Stomach (tissue), 4 donors: ENCODE measurements around the gene MEIOSIN.

ENCODE experiments used
- POLR2A ChIP-seq, 4 donors: fragments of 450-650 bp; IDR thresholded peaks; one replicate each; pipeline ENCODE4 v1.6.1; 2016; ENCODE audit warnings: antibody characterized with exemption in 4 of 4, control low read depth in 2 of 4, mild to moderate bottlenecking in 1 of 4, moderate library complexity in 1 of 4
- POLR2AphosphoS5 ChIP-seq, 3 donors: sonication (generic); formaldehyde crosslinking; IDR thresholded peaks; one replicate each; pipeline ENCODE4 v1.6.1; 2016; ENCODE audit warnings: antibody characterized with exemption in 3 of 3
- TF ChIP-seq, protein P1 (sequence below), 7 experiments: fragments of 450-650 bp in 4 of 7; fragments of 200-600 bp in 3 of 7; sonication (generic) in 3 of 7; IDR thresholded peaks; one replicate each; pipeline ENCODE4 v1.5.1; 2016 to 2019; ENCODE audit warnings: antibody characterized with exemption in 7 of 7, control low read depth in 2 of 7, mild to moderate bottlenecking in 1 of 7

DNA sequence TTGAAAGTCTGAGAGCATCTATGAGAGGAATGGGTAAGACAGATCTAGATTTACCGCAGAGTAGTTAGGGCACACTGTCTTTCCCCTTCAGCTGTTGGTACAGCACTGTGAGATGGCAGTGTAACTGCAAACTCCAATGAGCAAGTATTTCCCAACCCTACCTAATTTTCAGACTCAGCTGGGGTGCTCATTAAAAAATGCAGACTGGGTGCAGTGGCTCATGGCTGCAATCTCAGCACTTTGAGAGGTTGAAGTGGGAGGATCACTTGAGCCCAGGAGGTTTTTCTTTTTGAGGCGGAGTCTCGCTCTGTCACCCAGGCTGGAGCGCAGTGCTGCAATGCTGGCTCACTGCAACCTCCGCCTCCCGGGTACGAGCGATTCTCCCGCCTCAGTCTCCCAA is 28.1 kb upstream of the MEIOSIN start:
- TF ChIP-seq, protein P1, sequence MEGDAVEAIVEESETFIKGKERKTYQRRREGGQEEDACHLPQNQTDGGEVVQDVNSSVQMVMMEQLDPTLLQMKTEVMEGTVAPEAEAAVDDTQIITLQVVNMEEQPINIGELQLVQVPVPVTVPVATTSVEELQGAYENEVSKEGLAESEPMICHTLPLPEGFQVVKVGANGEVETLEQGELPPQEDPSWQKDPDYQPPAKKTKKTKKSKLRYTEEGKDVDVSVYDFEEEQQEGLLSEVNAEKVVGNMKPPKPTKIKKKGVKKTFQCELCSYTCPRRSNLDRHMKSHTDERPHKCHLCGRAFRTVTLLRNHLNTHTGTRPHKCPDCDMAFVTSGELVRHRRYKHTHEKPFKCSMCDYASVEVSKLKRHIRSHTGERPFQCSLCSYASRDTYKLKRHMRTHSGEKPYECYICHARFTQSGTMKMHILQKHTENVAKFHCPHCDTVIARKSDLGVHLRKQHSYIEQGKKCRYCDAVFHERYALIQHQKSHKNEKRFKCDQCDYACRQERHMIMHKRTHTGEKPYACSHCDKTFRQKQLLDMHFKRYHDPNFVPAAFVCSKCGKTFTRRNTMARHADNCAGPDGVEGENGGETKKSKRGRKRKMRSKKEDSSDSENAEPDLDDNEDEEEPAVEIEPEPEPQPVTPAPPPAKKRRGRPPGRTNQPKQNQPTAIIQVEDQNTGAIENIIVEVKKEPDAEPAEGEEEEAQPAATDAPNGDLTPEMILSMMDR (IDR thresholded peaks at IDR 0.05), result no peak
- TF ChIP-seq POLR2AphosphoS5 (IDR thresholded peaks at IDR 0.05) (no peak), POLR2A (IDR thresholded peaks at IDR 0.05) (no peak)
